Activated T-helper 2 cell treated with anti-CD3 and anti-CD28 coated beads, Interferon-gamma antibody, Interleukin-2, Interleukin-4, amounts not matched to agents 10 μg/mL and 5 μg/mL and 100 μg/mL, durations not matched to agents 14 hours and 24 hours and 36 hours (primary cell): ENCODE results near the gene C8G. TPM values are rescaled to one million over a fixed set of nuclear protein-coding genes. Genes with fewer than 3 reads are reported as not detected.

Experiments used
- DNase-seq: peaks from one replicate; pipeline ENCODE4 v3.0.0; 2021; ENCODE audit warnings: low spot score
- H3K27ac Mint-ChIP-seq: one replicate; pipeline ENCODE4 v1.8.0; 2021; ENCODE audit warnings: mixed read lengths
- H3K27me3 Mint-ChIP-seq: one replicate; pipeline ENCODE4 v1.8.0; 2021; ENCODE audit warnings: low read depth, mixed read lengths
- H3K36me3 Mint-ChIP-seq: one replicate; pipeline ENCODE4 v1.8.0; 2021; ENCODE audit warnings: low read depth, mixed read lengths
- H3K4me1 Mint-ChIP-seq: one replicate; pipeline ENCODE4 v1.8.0; 2021; ENCODE audit warnings: low read depth, mixed read lengths
- H3K4me3 Mint-ChIP-seq: one replicate; pipeline ENCODE4 v1.8.0; 2021; ENCODE audit warnings: low read depth, mild to moderate bottlenecking, moderate library complexity, mixed read lengths
- H3K9me3 Mint-ChIP-seq: one replicate; pipeline ENCODE4 v1.8.0; 2021; ENCODE audit warnings: mixed read lengths
- intact Hi-C: fragments of 100-400 bp; cut with micrococcal nuclease; formaldehyde crosslinking; loops from one replicate; pipeline ENCODE4 v1.15.1; 2023
- total RNA-seq: library from RNA; stranded (reverse); gene quantifications from 2 replicates; pipeline ENCODE4 v1.2.3, GENCODE V29; 2022

Gene C8G
- total RNA-seq, 1 donor from 2014 or later: 0.89 TPM

- Mint-ChIP-seq H3K4me1 (no peaks in the 10 kb centered on the region), H3K27me3 (peaks cover 21% of the 10 kb centered on the region), H3K4me3 (no peak overlapping the region), H3K9me3 (no peaks in the 10 kb centered on the region), H3K27ac (no peak overlapping the region), H3K36me3 (no peaks in the 10 kb centered on the region)
- no peak for DNase-seq
- intact Hi-C loops: no loop called here
Observed at GRCh38 chr9:136983167-136983566, 38.1 kb downstream of the C8G start.

DNA sequence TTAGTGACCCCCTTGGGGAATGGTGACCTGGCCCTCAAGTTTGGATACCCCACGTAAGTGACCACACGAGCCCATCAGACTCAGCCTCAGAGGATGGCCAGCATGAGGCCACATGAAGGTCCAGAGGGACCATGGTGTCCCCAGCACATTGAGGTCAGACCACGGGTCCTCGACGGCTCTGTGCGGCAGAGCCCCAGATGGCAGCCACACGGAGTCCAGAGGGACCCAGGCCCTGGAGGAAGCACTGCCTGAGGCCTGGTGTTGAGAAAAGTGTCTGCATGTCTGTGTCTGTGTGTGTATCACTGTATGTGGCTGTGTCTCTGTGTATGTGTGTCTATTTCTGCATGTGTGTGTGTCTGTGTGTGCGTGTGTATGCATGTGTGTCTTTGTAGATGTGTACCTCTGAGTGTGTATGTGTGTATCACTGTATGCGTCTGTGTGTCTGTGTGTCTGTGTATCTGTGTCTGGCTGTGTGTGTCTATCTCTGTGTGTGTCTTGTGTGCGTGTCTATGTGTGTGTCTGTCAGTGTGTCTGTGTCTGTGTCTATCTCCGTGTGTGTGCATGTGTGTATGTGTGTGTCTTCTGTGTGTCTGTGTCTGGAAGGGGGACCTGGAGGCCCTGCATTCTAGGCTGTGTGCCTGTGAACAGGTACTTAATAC lies 38.7 kb downstream of the C8G start:
- intact Hi-C loops: no loop called here
- Mint-ChIP-seq H3K27ac (no peak overlapping the region), H3K4me3 (no peak overlapping the region), H3K4me1 (no peaks in the 10 kb centered on the region), H3K36me3 (no peaks in the 10 kb centered on the region), H3K9me3 (no peaks in the 10 kb centered on the region), H3K27me3 (peaks cover 21% of the 10 kb centered on the region)
- no peak for DNase-seq

DNA sequence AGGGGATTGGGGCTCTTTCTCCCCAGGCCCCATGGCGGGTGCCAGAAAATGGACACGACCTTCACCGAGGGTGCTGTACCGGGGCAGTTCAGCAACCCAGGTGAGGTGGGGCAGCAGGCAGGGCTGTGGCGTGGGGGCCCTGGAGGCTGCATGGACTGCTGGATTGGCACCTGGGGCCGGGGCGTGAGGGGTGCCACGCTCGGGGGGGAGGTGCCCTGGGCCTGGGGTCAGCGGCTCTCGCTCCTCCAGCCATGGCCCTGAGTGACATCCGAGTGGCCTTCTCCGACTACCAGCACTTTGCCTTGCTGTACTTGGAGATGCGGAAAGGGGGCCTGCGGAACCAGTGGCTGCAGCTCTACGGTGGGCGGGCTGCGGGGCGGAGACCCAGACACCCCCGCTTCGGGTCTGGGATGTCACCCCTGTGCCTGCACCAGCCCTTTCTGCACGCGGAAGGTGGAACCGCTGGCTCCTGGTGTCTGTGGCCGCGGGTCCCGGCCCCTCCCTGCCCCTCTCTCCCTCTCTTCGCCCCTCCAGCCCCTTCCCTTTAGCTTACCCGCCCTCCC lies 39.5 kb downstream of the C8G start:
- H3K36me3 Mint-ChIP-seq: no peaks in the 10 kb centered on the region
- H3K4me1 Mint-ChIP-seq: no peaks in the 10 kb centered on the region
- no peak overlapping the region for H3K4me3 Mint-ChIP-seq
- H3K27ac Mint-ChIP-seq: no peak overlapping the region
- intact Hi-C loops: no loop called here
- peaks cover 24% of the 10 kb centered on the region for H3K27me3 Mint-ChIP-seq
- no peak for DNase-seq
- no peaks in the 10 kb centered on the region for H3K9me3 Mint-ChIP-seq

DNA sequence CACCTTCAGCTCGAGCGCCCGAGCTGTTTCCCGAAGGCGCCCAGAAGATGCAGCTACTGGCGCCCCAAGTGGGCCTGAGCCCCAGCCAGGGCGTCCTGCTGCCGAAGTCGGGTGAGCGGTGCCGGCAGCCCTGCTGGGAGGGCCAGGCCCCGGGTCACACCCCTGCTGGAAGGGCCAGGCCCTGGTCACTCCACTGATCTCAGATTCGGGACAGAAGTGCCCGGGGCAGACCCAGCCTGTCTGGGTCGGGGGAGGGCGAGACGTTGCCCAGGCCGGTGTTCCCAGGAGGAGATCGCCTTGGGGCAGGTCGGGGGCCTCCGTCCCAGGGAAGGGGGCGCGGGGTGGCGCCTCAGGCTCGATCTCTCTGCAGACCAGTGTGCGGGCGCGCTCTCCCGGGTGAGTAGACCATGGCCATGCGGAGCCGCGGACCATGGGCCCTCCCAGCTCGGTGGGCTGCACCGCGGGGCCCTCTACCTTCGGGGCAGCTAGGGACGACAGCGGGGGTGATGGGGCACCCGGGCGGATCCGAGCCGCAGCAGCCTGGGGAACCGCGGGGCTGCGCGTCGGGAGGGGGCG lies 40.1 kb downstream of the C8G start:
- no peak for DNase-seq
- peaks cover 28% of the 10 kb centered on the region for H3K27me3 Mint-ChIP-seq
- no peaks in the 10 kb centered on the region for H3K9me3 Mint-ChIP-seq
- no peak overlapping the region for H3K27ac Mint-ChIP-seq
- no peaks in the 10 kb centered on the region for H3K4me1 Mint-ChIP-seq
- no peaks in the 10 kb centered on the region for H3K36me3 Mint-ChIP-seq
- no peak overlapping the region for H3K4me3 Mint-ChIP-seq
- intact Hi-C loops: no loop called here

GRCh38 chr9:136985853-136986252 lies 40.8 kb downstream of the C8G start:
- Mint-ChIP-seq H3K9me3 (no peaks in the 10 kb centered on the region), H3K4me3 (no peak overlapping the region), H3K27me3 (peaks cover 30% of the 10 kb centered on the region), H3K4me1 (no peaks in the 10 kb centered on the region), H3K27ac (no peak overlapping the region), H3K36me3 (no peaks in the 10 kb centered on the region)
- DNase-seq: no peak
- intact Hi-C loops: no loop called here

DNA sequence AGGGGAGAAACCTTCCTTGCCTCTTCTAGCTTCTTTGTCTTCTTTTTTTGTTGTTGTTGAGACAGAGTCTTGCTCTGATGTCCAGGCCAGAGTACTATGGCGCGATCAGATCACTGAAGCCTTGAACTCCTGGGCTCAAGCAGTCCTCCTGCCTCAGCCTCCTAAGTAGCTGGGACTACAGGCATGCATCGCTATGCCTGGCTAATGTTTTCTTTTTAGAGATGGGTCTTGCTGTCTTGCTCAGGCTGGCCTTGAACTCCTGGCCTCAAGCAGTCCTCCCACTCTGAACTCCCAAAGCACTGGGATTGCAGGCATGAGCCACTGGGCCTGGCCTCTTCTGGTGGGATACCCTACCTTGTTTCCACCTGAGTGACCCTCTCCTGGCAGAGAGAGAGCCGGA lies 43.8 kb downstream of the C8G start:
- H3K4me3 Mint-ChIP-seq: no peak overlapping the region
- intact Hi-C loops: no loop called here
- no peaks in the 10 kb centered on the region for H3K9me3 Mint-ChIP-seq
- no peak for DNase-seq
- peaks cover 28% of the 10 kb centered on the region for H3K27me3 Mint-ChIP-seq
- H3K27ac Mint-ChIP-seq: no peak overlapping the region
- H3K4me1 Mint-ChIP-seq: peaks cover 8% of the 10 kb centered on the region
- peaks cover 8% of the 10 kb centered on the region for H3K36me3 Mint-ChIP-seq

GRCh38 chr9:136990242-136990911 lies 45.3 kb downstream of the C8G start:
- peaks cover 8% of the 10 kb centered on the region for H3K4me1 Mint-ChIP-seq
- H3K4me3 Mint-ChIP-seq: peak overlapping the region; percentile 78
- intact Hi-C loops: loop anchor here (5.0 kb wide), 1 partner anchor 37 kb away; the partner anchor contains the start of gene ABCA2
- H3K27ac Mint-ChIP-seq: peak overlapping the region; percentile 67
- no peak for DNase-seq
- H3K9me3 Mint-ChIP-seq: no peaks in the 10 kb centered on the region
- peaks cover 10% of the 10 kb centered on the region for H3K36me3 Mint-ChIP-seq
- H3K27me3 Mint-ChIP-seq: peaks cover 24% of the 10 kb centered on the region

- peak; percentile 93 for DNase-seq
- peak within 1 kb of the TSS; percentile 83 for H3K4me3 Mint-ChIP-seq
- H3K27ac Mint-ChIP-seq: peak within 1 kb of the TSS; percentile 77
- intact Hi-C loops: loop anchor here (1.0 to 5.0 kb wide), 3 partner anchors 35 to 201 kb away; partner anchors contain the start of genes ABCA2 and TMEM141
- H3K36me3 Mint-ChIP-seq: peaks cover 10% of the 10 kb centered on the region
- H3K4me1 Mint-ChIP-seq: peaks cover 10% of the 10 kb centered on the region
- H3K9me3 Mint-ChIP-seq: no peaks in the 10 kb centered on the region
- peaks cover 17% of the 10 kb centered on the region for H3K27me3 Mint-ChIP-seq
Observed at GRCh38 chr9:136991993-136992818, 47.2 kb downstream of the C8G start, which contains the start of gene PAXX. TSS of gene PAXX (plus strand) at chr9:136992422. CDS start at chr9:136992444, 22 bp downstream.

DNA sequence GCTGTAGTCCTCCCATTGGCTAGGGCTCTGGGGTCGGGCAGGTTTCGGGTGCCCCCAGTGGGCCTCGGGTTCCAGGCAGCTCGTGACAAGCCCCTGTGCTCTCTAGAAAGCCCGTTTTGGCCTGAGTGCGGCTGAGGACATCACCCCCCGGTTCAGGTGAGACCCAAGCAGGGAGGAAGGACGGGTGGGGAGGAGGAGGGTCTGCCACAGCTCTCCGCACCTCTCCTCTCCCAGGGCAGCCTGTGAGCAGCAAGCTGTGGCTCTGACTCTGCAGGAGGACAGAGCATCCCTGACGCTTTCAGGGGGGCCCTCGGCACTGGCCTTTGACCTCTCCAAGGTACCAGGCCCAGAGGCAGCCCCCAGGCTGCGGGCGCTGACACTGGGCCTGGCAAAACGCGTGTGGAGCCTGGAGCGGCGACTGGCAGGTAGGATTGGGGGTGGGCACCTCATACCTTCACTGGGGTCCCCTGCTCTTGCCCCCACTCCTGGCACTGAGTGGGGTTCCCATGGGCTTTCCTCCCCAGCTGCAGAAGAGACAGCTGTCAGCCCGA lies 47.9 kb downstream of the C8G start:
- peaks cover 10% of the 10 kb centered on the region for H3K36me3 Mint-ChIP-seq
- peaks cover 12% of the 10 kb centered on the region for H3K27me3 Mint-ChIP-seq
- H3K27ac Mint-ChIP-seq: peak overlapping the region; percentile 77
- peak overlapping the region; percentile 83 for H3K4me3 Mint-ChIP-seq
- DNase-seq: no peak
- no peaks in the 10 kb centered on the region for H3K9me3 Mint-ChIP-seq
- intact Hi-C loops: loop anchor here (1.0 to 5.0 kb wide), 3 partner anchors 34 to 202 kb away; partner anchors contain the start of genes ABCA2 and TMEM141
- peaks cover 14% of the 10 kb centered on the region for H3K4me1 Mint-ChIP-seq

DNA sequence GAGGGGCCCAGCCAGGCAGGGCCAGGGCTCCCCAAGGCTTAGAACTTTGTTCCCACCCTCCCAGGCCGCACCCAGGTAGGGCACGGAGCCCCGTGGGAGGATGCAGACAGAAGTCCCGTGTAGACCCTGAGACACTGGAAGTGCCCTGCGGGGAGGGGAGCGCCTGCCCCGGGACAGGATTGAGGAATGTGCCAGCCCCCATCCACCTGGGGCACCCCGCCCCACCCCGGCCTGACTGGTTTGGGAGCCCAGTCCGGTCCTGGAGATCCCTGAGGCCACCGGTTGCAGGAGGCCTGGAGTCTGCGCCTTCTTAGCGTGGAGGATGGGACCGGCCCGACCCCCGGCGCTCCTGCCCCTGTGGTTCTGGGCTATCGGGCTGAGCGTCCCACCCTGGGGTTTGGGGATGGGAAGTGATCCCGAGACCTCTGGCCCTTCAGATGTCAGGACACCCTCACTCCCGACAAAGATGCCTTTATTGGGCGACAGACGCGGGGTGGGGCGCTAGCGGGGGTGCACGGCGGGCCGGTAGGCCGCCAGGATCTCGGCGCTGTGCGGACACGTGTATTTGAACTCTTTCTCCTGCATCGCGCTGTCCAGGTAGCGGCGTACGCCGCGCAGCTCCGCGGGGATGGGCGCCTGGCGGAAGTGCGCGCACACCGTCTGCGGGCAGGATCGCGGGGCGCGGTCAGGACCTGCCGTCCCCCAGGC lies 49.3 kb downstream of the C8G start:
- peaks cover 22% of the 10 kb centered on the region for H3K4me1 Mint-ChIP-seq
- intact Hi-C loops: loop anchor here (5.0 kb wide), 1 partner anchor 33 kb away; the partner anchor contains the start of gene ABCA2
- H3K27ac Mint-ChIP-seq: no peak overlapping the region
- no peak for DNase-seq
- peaks cover 8% of the 10 kb centered on the region for H3K27me3 Mint-ChIP-seq
- peaks cover 10% of the 10 kb centered on the region for H3K36me3 Mint-ChIP-seq
- peak overlapping the region; percentile 83 for H3K4me3 Mint-ChIP-seq
- no peaks in the 10 kb centered on the region for H3K9me3 Mint-ChIP-seq

GRCh38 chr9:136994888-136995230 lies 49.8 kb downstream of the C8G start:
- Mint-ChIP-seq H3K27me3 (peaks cover 3% of the 10 kb centered on the region), H3K4me1 (peaks cover 22% of the 10 kb centered on the region)

More at GRCh38 chr9:136994888-136995230, 49.8 kb downstream of the C8G start:
- H3K4me3 Mint-ChIP-seq: no peak overlapping the region
- no peak for DNase-seq
- intact Hi-C loops: loop anchor here (5.0 kb wide), 1 partner anchor 32 kb away; the partner anchor contains the start of gene ABCA2
- no peak overlapping the region for H3K27ac Mint-ChIP-seq
- peaks cover 10% of the 10 kb centered on the region for H3K36me3 Mint-ChIP-seq
- H3K9me3 Mint-ChIP-seq: no peaks in the 10 kb centered on the region
